AG04450 (cell line): ENCODE data around the gene DGCR2. TPM values are rescaled to one million over a fixed set of nuclear protein-coding genes. Genes with fewer than 3 reads are reported as not detected.
A peak's percentile ranks its signal among the peaks of the same experiment; 100 is the strongest.
"Not testable (repeated sequence)": the region's sequence is repeated elsewhere in the genome, so short reads cannot be mapped to it uniquely, and the experiment has no call there.

Source experiments
- CTCF ChIA-PET: fragments of 300-600, 350-600 bp; formaldehyde crosslinking; extraction: SDS; loops from one replicate; lab custom pipeline; 2022; ENCODE audit warnings: antibody characterized with exemption, inconsistent platforms; lab: Charles Lee
- POLR2A ChIA-PET: fragments of 350-600 bp; formaldehyde crosslinking; extraction: SDS; loops from one replicate; lab custom pipeline; 2021; ENCODE audit warnings: antibody characterized with exemption, inconsistent platforms; lab: Yijun Ruan, JAX
- DNase-seq: peaks from one replicate; pipeline ENCODE4 v3.0.0-alpha.2; 2011; ENCODE audit warnings: low read depth, low spot score
- H3K27ac ChIP-seq: one replicate; pipeline ENCODE4 v1.5.1; 2012; ENCODE audit warnings: low read depth, low read length, control low read depth
- H3K27me3 ChIP-seq: one replicate; pipeline ENCODE4 v1.6.0; 2012; ENCODE audit warnings: low read length; ENCODE audit not compliant: control insufficient read depth, insufficient read depth
- H3K4me3 ChIP-seq: 2 replicates; pipeline ENCODE4 v1.5.1; 2011; ENCODE audit warnings: mild to moderate bottlenecking, low read depth, low read length, control low read depth
- H3K9me3 ChIP-seq: 2 replicates; pipeline ENCODE4 v1.5.1; 2012; ENCODE audit warnings: low read length; ENCODE audit not compliant: control insufficient read depth, insufficient read depth
- CTCF ChIP-seq: IDR thresholded peaks from 2 replicates; pipeline ENCODE4 v1.5.1; 2011; ENCODE audit warnings: low read depth, low read length, control low read depth, inconsistent platforms
- polyA plus RNA-seq: library from polyadenylated mRNA; depleted of rRNA; stranded (reverse); fragments of >200 nt; gene quantifications from 2 replicates; pipeline ENCODE4 v1.2.3, GENCODE V29; 2011

The DGCR2 gene
- polyA plus RNA-seq, 1 experiment, result 23.0 TPM

- peak; percentile 64 for TF ChIP-seq CTCF
- peak overlapping the region; percentile 31 for H3K27ac ChIP-seq
- no peak overlapping the region for H3K4me3 ChIP-seq
- no peaks in the 10 kb centered on the region for H3K9me3 ChIP-seq
- CTCF ChIA-PET, result interaction anchor here (0.8 to 1.6 kb wide), 4 partner anchors 12 to 97 kb away, joined by 3 to 7 read pairs (median 4); no protein-coding TSS in a partner anchor
- H3K27me3 ChIP-seq, result no peaks in the 10 kb centered on the region
- POLR2A ChIA-PET, result interaction anchor here (1.1 kb wide), 1 partner anchor 37 kb away, joined by 5 read pairs; the partner anchor contains the start of gene DGCR2
- DNase-seq, result no peak
Measured at GRCh38 chr22:19085233-19085718, 36.9 kb downstream of the DGCR2 start.

GRCh38 chr22:19084586-19084985 lies 37.6 kb downstream of the DGCR2 start:
- H3K27me3 ChIP-seq, H3K9me3 ChIP-seq, H3K27ac ChIP-seq, DNase-seq, H3K4me3 ChIP-seq: not testable (repeated sequence)
- ChIA-PET CTCF (interaction anchor here (0.8 to 1.6 kb wide), 3 partner anchors 12 to 98 kb away, joined by 3 to 7 read pairs (median 5); no protein-coding TSS in a partner anchor), POLR2A (interaction anchor here (1.1 kb wide), 1 partner anchor 37 kb away, joined by 5 read pairs; the partner anchor contains the start of gene DGCR2)

GRCh38 chr22:19084126-19084525 lies 38.1 kb downstream of the DGCR2 start:
- H3K27ac ChIP-seq, H3K27me3 ChIP-seq, H3K9me3 ChIP-seq, H3K4me3 ChIP-seq, POLR2A ChIA-PET, DNase-seq: not testable (repeated sequence)
- CTCF ChIA-PET, result interaction anchor here (0.8 to 0.9 kb wide), 2 partner anchors 13 to 98 kb away, joined by 3 to 7 read pairs; no protein-coding TSS in a partner anchor

- H3K27me3 ChIP-seq, result no peaks in the 10 kb centered on the region
- TF ChIP-seq CTCF, result no peak
- no peak overlapping the region for H3K4me3 ChIP-seq
- H3K27ac ChIP-seq, result no peak overlapping the region
- CTCF ChIA-PET, result no interaction called here
- no peaks in the 10 kb centered on the region for H3K9me3 ChIP-seq
- POLR2A ChIA-PET, result no interaction called here
- no peak for DNase-seq
Measured at GRCh38 chr22:19082793-19083192, 39.4 kb downstream of the DGCR2 start.

- H3K9me3 ChIP-seq, result no peaks in the 10 kb centered on the region
- TF ChIP-seq CTCF, result no peak
- no peak overlapping the region for H3K4me3 ChIP-seq
- POLR2A ChIA-PET, result no interaction called here
- H3K27me3 ChIP-seq, result no peaks in the 10 kb centered on the region
- no peak for DNase-seq
- CTCF ChIA-PET, result no interaction called here
- H3K27ac ChIP-seq, result no peak overlapping the region
Measured at GRCh38 chr22:19082101-19082500, 40.1 kb downstream of the DGCR2 start.

GRCh38 chr22:19081351-19081750 lies 40.9 kb downstream of the DGCR2 start:
- Histone ChIP-seq H3K27ac (no peak overlapping the region), H3K9me3 (no peaks in the 10 kb centered on the region), H3K4me3 (no peak overlapping the region), H3K27me3 (no peaks in the 10 kb centered on the region)
- DNase-seq, result no peak
- POLR2A ChIA-PET, result no interaction called here
- TF ChIP-seq CTCF, result no peak
- CTCF ChIA-PET, result no interaction called here
